H1 (cell line): Measurements from ENCODE around the gene INHA. TPM values are rescaled to one million over a fixed set of nuclear protein-coding genes. Genes with fewer than 3 reads are reported as not detected.

Experiments used
- CTCF ChIA-PET: fragments of 300-600 bp; sonication (Branson Sonifier 250); formaldehyde crosslinking; loops from one replicate; lab custom pipeline; 2021; ENCODE audit not compliant: partially characterized antibody; lab: Charles Lee
- POLR2A ChIA-PET: fragments of 300-600 bp; sonication (Branson Sonifier 250); formaldehyde crosslinking; loops from one replicate; lab custom pipeline; 2021; ENCODE audit warnings: inconsistent platforms; ENCODE audit not compliant: partially characterized antibody; lab: Charles Lee
- DNase-seq, 2 experiments: peaks; one replicate each; pipeline versions ENCODE4 v3.0.0 to v3.0.0-alpha.2; 2010 to 2022; ENCODE audit warnings: low spot score in 2 of 2, low read depth in 1 of 2, mixed read lengths in 1 of 2
- FAIRE-seq: peaks from 2 replicates; lab custom pipeline; 2011; peaks lifted over from hg19 to GRCh38; lab: Jason Lieb, UNC
- H2AFZ ChIP-seq: 2 replicates; pipeline ENCODE4 v1.8.1; 2012; ENCODE audit warnings: low read length, inconsistent platforms
- H2AK5ac ChIP-seq: 2 replicates; pipeline ENCODE4 v1.6.1; 2013; ENCODE audit warnings: low read depth, low read length
- H2BK120ac ChIP-seq: replicated peaks from 2 replicates; pipeline ENCODE3; 2013; ENCODE audit warnings: low read depth, low read length, inconsistent platforms
- H2BK12ac ChIP-seq: 2 replicates; pipeline ENCODE4 v1.6.1; 2013; ENCODE audit warnings: low read depth, low read length
- H2BK15ac ChIP-seq: 2 replicates; pipeline ENCODE4 v1.6.1; 2013; ENCODE audit warnings: low read length
- H2BK20ac ChIP-seq: 2 replicates; pipeline ENCODE4 v1.6.1; 2013; ENCODE audit warnings: low read length
- H2BK5ac ChIP-seq: 2 replicates; pipeline ENCODE4 v1.6.1; 2013; ENCODE audit warnings: low read depth, low read length
- H3K14ac ChIP-seq: 2 replicates; pipeline ENCODE4 v1.6.1; 2013; ENCODE audit warnings: inconsistent platforms; ENCODE audit not compliant: insufficient read length
- H3K18ac ChIP-seq: 2 replicates; pipeline ENCODE4 v1.6.1; 2013; ENCODE audit warnings: low read length; ENCODE audit errors: extremely low read depth
- H3K23ac ChIP-seq: 2 replicates; pipeline ENCODE4 v1.6.1; 2013; ENCODE audit warnings: inconsistent platforms; ENCODE audit not compliant: insufficient read length
- H3K23me2 ChIP-seq: 2 replicates; pipeline ENCODE4 v1.6.1; 2013; ENCODE audit warnings: low read depth, low read length
- H3K27ac ChIP-seq: 2 replicates; pipeline ENCODE4 v1.6.1; 2011; ENCODE audit warnings: low read depth, low read length, inconsistent platforms
- H3K27me3 ChIP-seq, 4 experiments: replicated peaks in 1 of 4; 1 replicate in 1 of 4; 2 replicates in 3 of 4; pipeline versions ENCODE4 v1.6.1 to v1.8.1; 2011 to 2013; ENCODE audit warnings: low read length in 3 of 4, mild to moderate bottlenecking in 3 of 4, inconsistent platforms in 2 of 4, mixed read lengths in 2 of 4, moderate library complexity in 1 of 4; ENCODE audit not compliant: control insufficient read depth in 3 of 4, insufficient read depth in 3 of 4; ENCODE audit errors: extremely low read depth in 1 of 4
- H3K36me3 ChIP-seq, 4 experiments: 2 replicates each; pipeline versions ENCODE4 v1.6.1 to v1.8.1; 2011 to 2013; ENCODE audit warnings: mild to moderate bottlenecking in 4 of 4, low read length in 3 of 4, moderate library complexity in 2 of 4, control low read depth in 1 of 4, inconsistent platforms in 1 of 4; ENCODE audit not compliant: insufficient read depth in 4 of 4, control insufficient read depth in 2 of 4
- H3K4ac ChIP-seq: replicated peaks from 2 replicates; pipeline ENCODE3; 2013; ENCODE audit warnings: low read length, low read depth, mixed read lengths, inconsistent platforms; ENCODE audit not compliant: insufficient read length
- H3K4me1 ChIP-seq, 4 experiments: replicated peaks in 1 of 4; 1 replicate in 1 of 4; 2 replicates in 3 of 4; pipeline versions ENCODE4 v1.6.1 to v1.8.1; 2011 to 2013; ENCODE audit warnings: low read length in 3 of 4, inconsistent platforms in 2 of 4, mixed read lengths in 1 of 4; ENCODE audit not compliant: insufficient read depth in 4 of 4, control insufficient read depth in 3 of 4
- H3K4me2 ChIP-seq, 2 experiments: 2 replicates each; pipeline versions ENCODE4 v1.6.1 to v1.8.1; 2011 to 2013; ENCODE audit warnings: low read depth in 2 of 2, low read length in 2 of 2, control low read depth in 1 of 2, inconsistent platforms in 1 of 2, mild to moderate bottlenecking in 1 of 2; ENCODE audit not compliant: insufficient read depth in 1 of 2
- H3K4me3 ChIP-seq, 4 experiments: fragments of 200-600, 300-600 bp in 1 of 4; sonication (generic), shearing (Covaris generic), sonication (Bioruptor Twin) in 1 of 4; 2 replicates each; pipeline versions ENCODE4 v1.5.1 to v1.8.1; 2011 to 2016; ENCODE audit warnings: low read length in 4 of 4, low read depth in 3 of 4, control low read depth in 2 of 4, inconsistent platforms in 2 of 4, mild to moderate bottlenecking in 2 of 4, mixed read lengths in 1 of 4, moderate library complexity in 1 of 4; ENCODE audit not compliant: insufficient read depth in 2 of 4; ENCODE audit errors: extremely low read depth in 1 of 4
- H3K56ac ChIP-seq: replicated peaks from 2 replicates; pipeline ENCODE3; 2013; ENCODE audit warnings: low read depth, mild to moderate bottlenecking, mixed read lengths, low read length, inconsistent platforms; ENCODE audit not compliant: insufficient read length
- H3K79me1 ChIP-seq: 2 replicates; pipeline ENCODE4 v1.6.1; 2013; ENCODE audit warnings: low read depth, low read length, control low read depth
- H3K79me2 ChIP-seq, 2 experiments: 2 replicates each; pipeline versions ENCODE4 v1.6.1 to v1.8.1; 2012 to 2013; ENCODE audit warnings: low read length in 2 of 2, mild to moderate bottlenecking in 2 of 2, inconsistent platforms in 1 of 2; ENCODE audit not compliant: insufficient read depth in 2 of 2, control insufficient read depth in 1 of 2
- H3K9ac ChIP-seq, 4 experiments: replicated peaks in 1 of 4; 1 replicate in 1 of 4; 2 replicates in 3 of 4; pipeline versions ENCODE4 v1.6.1 to v1.8.1; 2011 to 2013; ENCODE audit warnings: low read depth in 3 of 4, low read length in 3 of 4, control low read depth in 2 of 4, mild to moderate bottlenecking in 2 of 4, moderate library complexity in 2 of 4, inconsistent platforms in 1 of 4; ENCODE audit errors: extremely low read depth in 1 of 4
- H3K9me3 ChIP-seq, 2 experiments: 2 replicates each; pipeline versions ENCODE4 v1.6.1 to v1.8.1; 2012 to 2013; ENCODE audit warnings: mild to moderate bottlenecking in 2 of 2, moderate library complexity in 2 of 2, control low read depth in 1 of 2, inconsistent platforms in 1 of 2, low read depth in 1 of 2, low read length in 1 of 2, mixed read lengths in 1 of 2; ENCODE audit not compliant: insufficient read depth in 2 of 2
- H4K20me1 ChIP-seq, 2 experiments: replicated peaks in 1 of 2; 2 replicates each; pipeline versions ENCODE3 to v1.8.1; 2011 to 2013; ENCODE audit warnings: inconsistent platforms in 2 of 2, low read length in 2 of 2, mild to moderate bottlenecking in 1 of 2; ENCODE audit not compliant: insufficient read depth in 2 of 2, control insufficient read depth in 1 of 2
- H4K5ac ChIP-seq: 2 replicates; pipeline ENCODE4 v1.6.1; 2013; ENCODE audit warnings: low read length, low read depth, mixed read lengths, inconsistent platforms; ENCODE audit not compliant: insufficient read length
- H4K8ac ChIP-seq: 2 replicates; pipeline ENCODE4 v1.8.0; 2013; ENCODE audit warnings: mild to moderate bottlenecking, moderate library complexity, low read length, inconsistent platforms; ENCODE audit not compliant: insufficient read depth; ENCODE audit errors: extremely low read depth
- H4K91ac ChIP-seq: replicated peaks from 2 replicates; pipeline ENCODE3; 2013; ENCODE audit warnings: low read length, mixed read lengths, inconsistent platforms; ENCODE audit not compliant: insufficient read length
- CBX8 ChIP-seq: fragments of 300-800, 300-1000 bp; sonication (generic); IDR thresholded peaks from 2 replicates; pipeline ENCODE4 v1.7.1; 2016; ENCODE audit warnings: low read depth, low read length, borderline replicate concordance
- CEBPB ChIP-seq: IDR thresholded peaks from 2 replicates; pipeline ENCODE4 v1.6.1; 2012; ENCODE audit warnings: low read depth, low read length
- CTCF ChIP-seq, 3 experiments: IDR thresholded peaks; 1 replicate in 2 of 3; 2 replicates in 1 of 3; pipeline versions ENCODE4 v1.5.1 to v1.6.1; 2011; ENCODE audit warnings: low read length in 3 of 3, mild to moderate bottlenecking in 3 of 3, inconsistent platforms in 2 of 3, low read depth in 1 of 3, moderate library complexity in 1 of 3; ENCODE audit not compliant: insufficient read depth in 1 of 3; ENCODE audit errors: control extremely low read depth in 1 of 3
- GABPA ChIP-seq: IDR thresholded peaks from 2 replicates; pipeline ENCODE4 v1.6.1; 2011; ENCODE audit warnings: mild to moderate bottlenecking, low read length, moderate library complexity, borderline replicate concordance; ENCODE audit not compliant: insufficient read depth
- KDM5A ChIP-seq: fragments of 200-600 bp; IDR thresholded peaks from 2 replicates; pipeline ENCODE4 v1.7.1; 2012; ENCODE audit warnings: mild to moderate bottlenecking, low read length, inconsistent platforms, mixed read lengths
- POLR2AphosphoS5 ChIP-seq: IDR thresholded peaks from 2 replicates; pipeline ENCODE4 v1.6.1; 2011; ENCODE audit warnings: low read depth, low read length
- SIRT6 ChIP-seq: IDR thresholded peaks from one replicate; pipeline ENCODE4 v1.7.1; 2012; ENCODE audit warnings: low read length, inconsistent platforms
- SIX5 ChIP-seq: IDR thresholded peaks from 2 replicates; pipeline ENCODE4 v1.6.1; 2011; ENCODE audit warnings: mild to moderate bottlenecking, low read depth, low read length
- WGBS, 2 experiments: shearing (Covaris generic) in 1 of 2; methylation state at CpG; one replicate each; pipeline versions ENCODE4 v1.1.6 to v1.1.7; 2013 to 2015; ENCODE audit warnings: low lambda C conversion rate in 2 of 2, mixed read lengths in 2 of 2, inconsistent platforms in 1 of 2, low coverage in 1 of 2, missing lambda C conversion rate in 1 of 2; ENCODE audit not compliant: insufficient replicate concordance in 2 of 2, insufficient coverage in 1 of 2, insufficient read length in 1 of 2; ENCODE audit errors: extremely low coverage in 1 of 2, missing lambda C conversion rate in 1 of 2; 5-methylcytosine and 5-hydroxymethylcytosine counted together
- polyA plus RNA-seq, 7 experiments: library from polyadenylated mRNA; depleted of rRNA in 3 of 7; stranded (reverse) in 5 of 7; unstranded in 2 of 7; fragments of >200 nt in 5 of 7; fragments of 200-250 nt in 2 of 7; gene quantifications; 1 replicate in 5 of 7; 2 replicates in 1 of 7; 4 replicates in 1 of 7; pipeline versions ENCODE4 v1.2.1 to v1.2.3, GENCODE V29; 2011 to 2013; ENCODE audit warnings: missing spikeins in 2 of 7, mixed read lengths in 2 of 7
- total RNA-seq: library from RNA; stranded (reverse); fragmentation: NEBNext Ultra II Directional; extraction: Animal tissue kit (Norgen Biotek cat#: 25700); gene quantifications from 2 replicates; pipeline ENCODE4 v1.2.1, GENCODE V29; 2021

The INHA gene
- total and polyA plus RNA-seq, 2 of the 8 experiments (the other 6 are each of a cell fraction or from before 2014, with no cell fraction given): 0.65 to 2.7 TPM

- H3K4me3 ChIP-seq: no peak overlapping the region
- H3K9ac ChIP-seq: no peak overlapping the region
- H3K27me3 ChIP-seq: no peaks in the 10 kb centered on the region
- H4K5ac ChIP-seq: no peak overlapping the region
- H3K4me2 ChIP-seq: no peak overlapping the region
- H3K27ac ChIP-seq: no peak overlapping the region
- WGBS, 2 experiments: 82% methylated on average over 8 of the region's 11 CpGs; no CpG with 5 or more reads in 1 of the 2 experiments
- no peak overlapping the region for H2BK120ac ChIP-seq
- DNase-seq (no peak), FAIRE-seq (no peak)
- no peak overlapping the region for H3K56ac ChIP-seq
- no peak overlapping the region for H4K91ac ChIP-seq
- H3K4ac ChIP-seq: no peak overlapping the region
- no peaks in the 10 kb centered on the region for H3K79me2 ChIP-seq
- H3K9me3 ChIP-seq: no peaks in the 10 kb centered on the region
- CTCF ChIA-PET: interaction anchor here (1.2 to 18.7 kb wide), 5 partner anchors 11 to 74 kb away, joined by 4 to 356 read pairs (median 4); partner anchors contain the start of gene SLC4A3
- H3K23me2 ChIP-seq: no peaks in the 10 kb centered on the region
- no peak for TF ChIP-seq SIRT6
- TF ChIP-seq GABPA: no peak
- TF ChIP-seq CTCF (IDR thresholded peaks at IDR 0.05; ENCODE audit: control extremely low read depth in 1 of 3, insufficient read depth in 1 of 3, low read depth in 1 of 3, low read length in 3 of 3): no peak
- no peak for TF ChIP-seq KDM5A
- TF ChIP-seq CEBPB: no peak
- TF ChIP-seq POLR2AphosphoS5: no peak
- no peak for TF ChIP-seq CBX8
- TF ChIP-seq SIX5: no peak
- H3K14ac ChIP-seq: no peak overlapping the region
- H3K79me1 ChIP-seq: no peaks in the 10 kb centered on the region; the same call in 1 of the 2 replicates
- H3K36me3 ChIP-seq: peaks cover 0 to 6% (median 0%) of the 10 kb centered on the region in 4 experiments; a peak in 3 of 8 replicates
- H2BK20ac ChIP-seq: no peak overlapping the region
- H2BK12ac ChIP-seq: no peak overlapping the region
- no peak overlapping the region for H3K18ac ChIP-seq
- H2BK5ac ChIP-seq: no peak overlapping the region
- H2AFZ ChIP-seq: no peak overlapping the region
- POLR2A ChIA-PET: interaction anchor here (1.3 kb wide), 2 partner anchors 12 to 44 kb away, joined by 4 to 5 read pairs; partner anchors contain the start of genes INHA and OBSL1
- H4K20me1 ChIP-seq: peaks cover 0 to 3% of the 10 kb centered on the region in 2 experiments
- no peak overlapping the region for H3K23ac ChIP-seq
- H2BK15ac ChIP-seq: no peak overlapping the region
- no peak overlapping the region for H2AK5ac ChIP-seq
- no peak overlapping the region for H4K8ac ChIP-seq
- H3K4me1 ChIP-seq: no peaks in the 10 kb centered on the region; a peak in 1 of 7 replicates
These were observed 42.9 kb downstream of the INHA start for GRCh38 chr2:219615036-219615435.
